DOHH2 (cell line): ENCODE results near the gene PGM2L1.

Experiments
- H3F3A ChIP-seq: fragments of 200-600 bp; sonication (generic), shearing (Covaris generic); 2 replicates; pipeline ENCODE4 v1.6.0; 2016; ENCODE audit warnings: antibody characterized with exemption, mild to moderate bottlenecking; ENCODE audit not compliant: control insufficient read depth, insufficient read depth
- H3K27ac ChIP-seq: fragments of 200-600 bp; sonication (generic); 2 replicates; pipeline ENCODE4 v1.5.1; 2014; ENCODE audit warnings: low read depth, mild to moderate bottlenecking, low read length, moderate library complexity
- H3K27me3 ChIP-seq: fragments of 200-600 bp; sonication (generic); 2 replicates; pipeline ENCODE4 v1.6.1; 2014; ENCODE audit warnings: mild to moderate bottlenecking, low read length, mixed read lengths; ENCODE audit not compliant: control insufficient read depth
- H3K36me3 ChIP-seq: fragments of 200-600 bp; sonication (generic); 2 replicates; pipeline ENCODE4 v1.6.1; 2014; ENCODE audit warnings: mild to moderate bottlenecking, low read length, moderate library complexity, mixed read lengths; ENCODE audit not compliant: control insufficient read depth
- H3K4me1 ChIP-seq: fragments of 200-600 bp; sonication (generic); 2 replicates; pipeline ENCODE4 v1.6.1; 2014; ENCODE audit warnings: mild to moderate bottlenecking, low read length, mixed read lengths; ENCODE audit not compliant: control insufficient read depth
- H3K4me2 ChIP-seq: fragments of 200-600 bp; sonication (generic); 2 replicates; pipeline ENCODE4 v1.6.0; 2014; ENCODE audit warnings: mild to moderate bottlenecking, low read length, moderate library complexity
- H3K4me3 ChIP-seq: fragments of 200-600 bp; sonication (generic); 2 replicates; pipeline ENCODE4 v1.5.1; 2014; ENCODE audit warnings: mild to moderate bottlenecking, low read length, mixed read lengths
- H3K79me2 ChIP-seq: fragments of 200-600 bp; sonication (generic); 2 replicates; pipeline ENCODE4 v1.6.1; 2014; ENCODE audit warnings: mild to moderate bottlenecking, low read length, mixed read lengths; ENCODE audit not compliant: control insufficient read depth
- H3K9me2 ChIP-seq: fragments of 200-600 bp; sonication (generic); replicated peaks from 2 replicates; pipeline ENCODE4 v1.6.1; 2014; ENCODE audit warnings: mild to moderate bottlenecking, low read length, mixed read lengths; ENCODE audit not compliant: control insufficient read depth
- H3K9me3 ChIP-seq: fragments of 200-600 bp; sonication (generic); 2 replicates; pipeline ENCODE4 v1.6.1; 2014; ENCODE audit warnings: antibody characterized with exemption, low read length, mixed read lengths; ENCODE audit not compliant: control insufficient read depth, insufficient read depth
- H4K20me1 ChIP-seq: fragments of 200-600 bp; sonication (generic); 2 replicates; pipeline ENCODE4 v1.6.0; 2014; ENCODE audit warnings: low read depth, mild to moderate bottlenecking, antibody characterized with exemption, low read length, moderate library complexity; ENCODE audit not compliant: control insufficient read depth, insufficient read depth
- CTCF ChIP-seq: fragments of 200-600 bp; sonication (generic); IDR thresholded peaks from one replicate; pipeline ENCODE4 v1.5.1; 2014; ENCODE audit warnings: antibody characterized with exemption, mild to moderate bottlenecking, low read depth, low read length; ENCODE audit not compliant: poor library complexity, severe bottlenecking
- EZH2phosphoT487 ChIP-seq: fragments of 200-600 bp; sonication (generic); IDR thresholded peaks from 2 replicates; pipeline ENCODE4 v1.6.1; 2017; ENCODE audit warnings: borderline replicate concordance, mild to moderate bottlenecking, antibody characterized with exemption, low read length, moderate library complexity, mixed read lengths

PGM2L1 gene

GRCh38 chr11:74297484-74297883 is 100.7 kb downstream of the PGM2L1 start:
- H4K20me1 ChIP-seq, result no peaks in the 10 kb centered on the region
- no peaks in the 10 kb centered on the region for H3K9me2 ChIP-seq
- no peaks in the 10 kb centered on the region for H3K36me3 ChIP-seq
- H3K27me3 ChIP-seq, result peaks cover 4% of the 10 kb centered on the region
- H3F3A ChIP-seq, result no peaks in the 10 kb centered on the region
- H3K27ac ChIP-seq, result no peak overlapping the region
- no peak for TF ChIP-seq EZH2phosphoT487
- TF ChIP-seq CTCF, result no peak
- no peaks in the 10 kb centered on the region for H3K79me2 ChIP-seq
- no peaks in the 10 kb centered on the region for H3K4me1 ChIP-seq
- no peak overlapping the region for H3K4me2 ChIP-seq
- no peaks in the 10 kb centered on the region for H3K9me3 ChIP-seq
- no peak overlapping the region for H3K4me3 ChIP-seq

- Histone ChIP-seq H3K27ac (no peak overlapping the region), H4K20me1 (no peaks in the 10 kb centered on the region), H3F3A (no peaks in the 10 kb centered on the region), H3K27me3 (peaks cover 10% of the 10 kb centered on the region), H3K36me3 (no peaks in the 10 kb centered on the region), H3K9me2 (no peaks in the 10 kb centered on the region), H3K9me3 (no peaks in the 10 kb centered on the region), H3K4me1 (no peaks in the 10 kb centered on the region), H3K4me2 (no peak overlapping the region), H3K79me2 (no peaks in the 10 kb centered on the region), H3K4me3 (no peak overlapping the region)
- TF ChIP-seq CTCF (no peak), EZH2phosphoT487 (no peak)
These were observed 109.3 kb downstream of the PGM2L1 start for GRCh38 chr11:74288911-74289310.

GRCh38 chr11:74288161-74288560 is 110.1 kb downstream of the PGM2L1 start:
- Histone ChIP-seq H4K20me1 (no peaks in the 10 kb centered on the region), H3K9me2 (no peaks in the 10 kb centered on the region), H3K27ac (no peak overlapping the region), H3K36me3 (no peaks in the 10 kb centered on the region), H3K4me3 (no peak overlapping the region), H3K27me3 (peaks cover 10% of the 10 kb centered on the region), H3K4me1 (no peaks in the 10 kb centered on the region), H3K4me2 (no peak overlapping the region), H3K79me2 (no peaks in the 10 kb centered on the region), H3F3A (no peaks in the 10 kb centered on the region), H3K9me3 (no peaks in the 10 kb centered on the region)
- no peak for TF ChIP-seq CTCF
- no peak for TF ChIP-seq EZH2phosphoT487

- Histone ChIP-seq H3K79me2 (no peaks in the 10 kb centered on the region), H3K9me3 (no peaks in the 10 kb centered on the region), H3K4me2 (no peak overlapping the region), H4K20me1 (no peaks in the 10 kb centered on the region), H3K4me1 (no peaks in the 10 kb centered on the region), H3K36me3 (no peaks in the 10 kb centered on the region), H3K9me2 (no peaks in the 10 kb centered on the region), H3K27ac (no peak overlapping the region), H3K4me3 (no peak overlapping the region), H3F3A (no peaks in the 10 kb centered on the region), H3K27me3 (peaks cover 10% of the 10 kb centered on the region)
- no peak for TF ChIP-seq EZH2phosphoT487
- TF ChIP-seq CTCF, result no peak
These were observed 113.8 kb downstream of the PGM2L1 start for GRCh38 chr11:74284466-74284865.
